Calu3 (cell line): ENCODE measurements around the gene SYCP2L. TPM values are rescaled to one million over a fixed set of nuclear protein-coding genes. Genes with fewer than 3 reads are reported as not detected.

Source experiments
- BruUV-seq: library from RNA; stranded (reverse); fragments of 400-500 nt; replicated peaks from 2 replicates; lab custom pipeline; 2021; lab: Mats Ljungman, UMichigan
- CTCF ChIA-PET: fragments of 300-600 bp; sonication (Branson Sonifier 250); formaldehyde crosslinking; loops from one replicate; lab custom pipeline; 2022; ENCODE audit warnings: antibody characterized with exemption; lab: Charles Lee
- DNase-seq: peaks from one replicate; pipeline ENCODE4 v3.0.0; 2022
- H3K27ac Mint-ChIP-seq: one replicate; pipeline ENCODE4 v1.8.0; 2022; ENCODE audit warnings: mixed read lengths; ENCODE audit not compliant: unreplicated experiment
- H3K27me3 Mint-ChIP-seq: one replicate; pipeline ENCODE4 v1.8.0; 2022; ENCODE audit warnings: mixed read lengths; ENCODE audit not compliant: unreplicated experiment
- H3K36me3 Mint-ChIP-seq: one replicate; pipeline ENCODE4 v1.8.0; 2022; ENCODE audit warnings: mild to moderate bottlenecking, moderate library complexity, mixed read lengths; ENCODE audit not compliant: insufficient read depth, unreplicated experiment
- H3K4me1 Mint-ChIP-seq: one replicate; pipeline ENCODE4 v1.8.0; 2022; ENCODE audit warnings: mild to moderate bottlenecking, low read depth, mixed read lengths; ENCODE audit not compliant: unreplicated experiment
- H3K4me3 Mint-ChIP-seq: one replicate; pipeline ENCODE4 v1.8.0; 2022; ENCODE audit warnings: mild to moderate bottlenecking, low read depth, moderate library complexity, mixed read lengths; ENCODE audit not compliant: unreplicated experiment
- H3K9me3 Mint-ChIP-seq: one replicate; pipeline ENCODE4 v1.8.0; 2022; ENCODE audit warnings: low read depth, mixed read lengths; ENCODE audit not compliant: unreplicated experiment
- intact Hi-C: fragments of 100-400 bp; cut with micrococcal nuclease; formaldehyde crosslinking; loops from one replicate; pipeline ENCODE4 v1.10.0; 2022; ENCODE audit not compliant: unreplicated experiment
- total RNA-seq: library from RNA; stranded (reverse); gene quantifications from 2 replicates; pipeline ENCODE4 v1.2.3, GENCODE V29; 2022
- TF ChIP-seq, protein P1 (sequence below): fragments of 200-600 bp; IDR thresholded peaks from one replicate; pipeline ENCODE4 v1.8.0; 2022; ENCODE audit warnings: antibody characterized with exemption; ENCODE audit not compliant: unreplicated experiment

The SYCP2L gene
- total RNA-seq, 1 experiment from 2014 or later: not detected

DNA sequence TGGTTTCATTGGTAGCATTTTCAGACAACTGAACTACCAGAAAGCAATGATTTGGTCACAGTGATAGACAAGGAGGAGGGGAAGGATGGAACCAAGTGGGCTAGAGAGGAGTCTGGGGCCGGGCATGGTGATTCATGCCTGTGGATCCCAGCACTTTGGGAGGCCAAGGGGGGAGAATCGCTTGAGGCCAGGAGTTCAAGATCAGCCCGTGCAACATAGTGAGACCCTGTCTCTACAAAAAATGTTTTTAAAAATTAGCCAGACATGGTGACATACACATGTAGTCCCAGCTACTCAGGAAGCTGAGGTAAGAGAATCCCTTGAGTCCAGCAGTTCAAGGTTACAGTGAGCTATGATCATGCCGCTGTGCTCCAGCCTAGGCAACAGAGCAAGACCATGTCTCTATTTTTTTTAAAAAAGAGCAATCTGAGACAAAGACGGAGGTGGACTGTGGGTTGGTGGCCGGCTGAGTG lies 70.6 kb downstream of the SYCP2L start:
- Mint-ChIP-seq H3K9me3 (peaks cover 2% of the 10 kb centered on the region), H3K27ac (no peak overlapping the region), H3K27me3 (no peaks in the 10 kb centered on the region), H3K4me1 (peaks cover 10% of the 10 kb centered on the region), H3K4me3 (no peak overlapping the region), H3K36me3 (no peaks in the 10 kb centered on the region)
- CTCF ChIA-PET: no interaction called here
- TF ChIP-seq, protein P1, sequence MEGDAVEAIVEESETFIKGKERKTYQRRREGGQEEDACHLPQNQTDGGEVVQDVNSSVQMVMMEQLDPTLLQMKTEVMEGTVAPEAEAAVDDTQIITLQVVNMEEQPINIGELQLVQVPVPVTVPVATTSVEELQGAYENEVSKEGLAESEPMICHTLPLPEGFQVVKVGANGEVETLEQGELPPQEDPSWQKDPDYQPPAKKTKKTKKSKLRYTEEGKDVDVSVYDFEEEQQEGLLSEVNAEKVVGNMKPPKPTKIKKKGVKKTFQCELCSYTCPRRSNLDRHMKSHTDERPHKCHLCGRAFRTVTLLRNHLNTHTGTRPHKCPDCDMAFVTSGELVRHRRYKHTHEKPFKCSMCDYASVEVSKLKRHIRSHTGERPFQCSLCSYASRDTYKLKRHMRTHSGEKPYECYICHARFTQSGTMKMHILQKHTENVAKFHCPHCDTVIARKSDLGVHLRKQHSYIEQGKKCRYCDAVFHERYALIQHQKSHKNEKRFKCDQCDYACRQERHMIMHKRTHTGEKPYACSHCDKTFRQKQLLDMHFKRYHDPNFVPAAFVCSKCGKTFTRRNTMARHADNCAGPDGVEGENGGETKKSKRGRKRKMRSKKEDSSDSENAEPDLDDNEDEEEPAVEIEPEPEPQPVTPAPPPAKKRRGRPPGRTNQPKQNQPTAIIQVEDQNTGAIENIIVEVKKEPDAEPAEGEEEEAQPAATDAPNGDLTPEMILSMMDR: no peak
- intact Hi-C loops: no loop called here
- BruUV-seq: no TSS peak
- DNase-seq: no peak

DNA sequence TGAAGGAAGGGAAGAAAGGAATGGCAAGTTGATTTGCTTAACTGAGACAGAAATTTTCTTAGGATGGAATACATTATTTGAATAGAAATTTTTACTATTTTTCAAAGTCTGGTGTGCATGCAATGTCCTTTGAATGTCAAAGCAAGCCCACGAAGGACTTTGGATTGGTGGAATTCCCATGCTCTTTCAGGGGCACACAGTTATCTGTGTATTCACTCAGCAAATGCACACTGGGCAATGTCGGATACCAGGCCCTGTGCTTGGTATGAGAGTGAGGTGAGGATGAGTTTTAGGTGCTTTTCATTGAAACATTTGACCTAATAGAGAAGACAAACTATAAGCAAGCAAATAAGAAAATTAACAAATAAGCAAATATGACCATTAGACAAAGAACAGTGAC lies 73.3 kb downstream of the SYCP2L start:
- no peak overlapping the region for H3K27ac Mint-ChIP-seq
- no peaks in the 10 kb centered on the region for H3K9me3 Mint-ChIP-seq
- CTCF ChIA-PET: no interaction called here
- H3K27me3 Mint-ChIP-seq: no peaks in the 10 kb centered on the region
- no peak overlapping the region for H3K4me3 Mint-ChIP-seq
- intact Hi-C loops: no loop called here
- no peak for DNase-seq
- TF ChIP-seq, protein P1: no peak
- H3K36me3 Mint-ChIP-seq: no peaks in the 10 kb centered on the region
- no TSS peak for BruUV-seq
- H3K4me1 Mint-ChIP-seq: no peaks in the 10 kb centered on the region

DNA sequence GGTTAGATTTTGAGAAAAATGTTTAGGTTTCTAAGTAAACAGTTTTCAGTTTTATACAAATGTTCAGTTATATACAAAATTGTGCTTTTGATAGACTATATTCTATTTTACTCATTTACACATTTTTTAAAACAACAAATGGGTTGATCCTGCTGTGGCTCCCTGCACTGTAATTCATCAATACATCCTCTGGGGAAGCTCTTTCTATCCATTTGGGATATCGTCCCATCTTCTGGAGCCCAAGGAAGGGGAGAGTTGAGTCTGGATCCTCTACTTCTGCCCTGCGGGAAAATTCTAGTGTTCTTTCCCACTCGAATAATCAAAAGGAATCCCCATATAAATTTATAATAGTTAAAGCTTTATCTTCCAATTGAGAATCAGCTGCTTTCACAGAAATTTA lies 75.0 kb downstream of the SYCP2L start:
- Mint-ChIP-seq H3K36me3 (no peaks in the 10 kb centered on the region), H3K27ac (no peak overlapping the region), H3K9me3 (no peaks in the 10 kb centered on the region), H3K4me3 (no peak overlapping the region), H3K4me1 (no peaks in the 10 kb centered on the region), H3K27me3 (no peaks in the 10 kb centered on the region)
- BruUV-seq: no TSS peak
- CTCF ChIA-PET: no interaction called here
- TF ChIP-seq, protein P1: no peak
- DNase-seq: no peak
- intact Hi-C loops: no loop called here

DNA sequence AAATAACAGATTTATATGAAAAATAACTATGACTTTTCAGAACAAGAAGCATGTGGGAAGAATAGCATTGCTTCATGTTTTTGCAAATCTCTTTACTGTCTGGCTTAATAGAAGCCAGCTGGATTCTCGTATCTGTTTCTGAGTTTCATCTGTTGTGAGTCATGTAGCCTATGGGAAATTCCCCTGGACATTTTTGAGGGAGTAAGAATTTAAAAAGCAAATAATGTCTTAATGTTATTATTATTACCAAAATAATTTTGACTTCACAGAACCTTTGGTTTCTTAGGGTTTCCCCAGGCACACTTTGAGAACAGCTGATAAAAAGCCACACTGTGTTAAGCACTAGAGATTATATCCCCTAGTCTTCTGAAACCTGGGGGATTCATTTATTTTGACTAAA lies 75.8 kb downstream of the SYCP2L start:
- no peaks in the 10 kb centered on the region for H3K36me3 Mint-ChIP-seq
- CTCF ChIA-PET: no interaction called here
- peaks cover 2% of the 10 kb centered on the region for H3K9me3 Mint-ChIP-seq
- DNase-seq: no peak
- BruUV-seq: no TSS peak
- H3K27ac Mint-ChIP-seq: no peak overlapping the region
- H3K4me3 Mint-ChIP-seq: no peak overlapping the region
- TF ChIP-seq, protein P1: no peak
- H3K4me1 Mint-ChIP-seq: no peaks in the 10 kb centered on the region
- intact Hi-C loops: no loop called here
- H3K27me3 Mint-ChIP-seq: no peaks in the 10 kb centered on the region
